Smooth muscle cell (in vitro differentiated cells): ENCODE data around the gene SMYD1. TPM values are rescaled to one million over a fixed set of nuclear protein-coding genes. Genes with fewer than 3 reads are reported as not detected.
"Not testable (repeated sequence)": the region's sequence is repeated elsewhere in the genome, so short reads cannot be mapped to it uniquely, and the experiment has no call there.

Source experiments
- DNase-seq: peaks from one replicate; lab custom pipeline; 2025; ENCODE audit not compliant: unreplicated experiment; lab: John Stamatoyannopoulos, UW
- H2AFZ ChIP-seq: fragments of 200-600 bp; sonication (generic); 2 replicates; pipeline ENCODE4 v1.6.0; 2016; ENCODE audit warnings: antibody characterized with exemption, low read depth, mild to moderate bottlenecking
- H3F3A ChIP-seq: fragments of 200-600 bp; sonication (generic); 2 replicates; pipeline ENCODE4 v1.6.0; 2017; ENCODE audit warnings: antibody characterized with exemption, low read depth
- H3K27ac ChIP-seq: fragments of 200-600 bp; sonication (generic); 2 replicates; pipeline ENCODE4 v1.5.1; 2016; ENCODE audit warnings: low read depth, mild to moderate bottlenecking
- H3K27me3 ChIP-seq: fragments of 200-600 bp; sonication (generic); 2 replicates; pipeline ENCODE4 v1.6.1; 2016; ENCODE audit warnings: low read depth, mild to moderate bottlenecking
- H3K36me3 ChIP-seq: fragments of 200-600 bp; sonication (generic); 2 replicates; pipeline ENCODE4 v1.5.1; 2016; ENCODE audit warnings: low read depth
- H3K4me1 ChIP-seq: fragments of 200-600 bp; sonication (generic); 2 replicates; pipeline ENCODE4 v1.5.1; 2016; ENCODE audit warnings: low read depth
- H3K4me2 ChIP-seq: fragments of 200-600 bp; sonication (generic); 2 replicates; pipeline ENCODE4 v1.6.0; 2016; ENCODE audit warnings: mild to moderate bottlenecking
- H3K4me3 ChIP-seq: fragments of 200-600 bp; sonication (generic); 2 replicates; pipeline ENCODE4 v1.5.1; 2016; ENCODE audit warnings: mild to moderate bottlenecking
- H3K79me2 ChIP-seq: fragments of 200-600 bp; sonication (generic); 2 replicates; pipeline ENCODE4 v1.6.0; 2016; ENCODE audit warnings: low read depth, mild to moderate bottlenecking
- H3K9ac ChIP-seq: fragments of 200-600 bp; sonication (generic); 2 replicates; pipeline ENCODE4 v1.6.0; 2016; ENCODE audit warnings: low read depth
- H3K9me3 ChIP-seq: fragments of 200-600 bp; sonication (generic); replicated peaks from 2 replicates; pipeline ENCODE4 v1.5.1; 2016; ENCODE audit warnings: low read depth
- H4K20me1 ChIP-seq: fragments of 200-600 bp; sonication (generic); 2 replicates; pipeline ENCODE4 v1.6.0; 2016; ENCODE audit warnings: low read depth
- CTCF ChIP-seq: fragments of 200-600 bp; sonication (generic); IDR thresholded peaks from 2 replicates; pipeline ENCODE4 v1.5.1; 2017; ENCODE audit warnings: borderline replicate concordance, mild to moderate bottlenecking, antibody characterized with exemption; ENCODE audit not compliant: insufficient read depth, poor library complexity, severe bottlenecking
- WGBS: methylation state at CpG from one replicate; pipeline ENCODE4 v1.1.7; 2016; ENCODE audit warnings: low lambda C conversion rate; 5-methylcytosine and 5-hydroxymethylcytosine counted together
- polyA plus RNA-seq: library from polyadenylated mRNA; unstranded; fragments of >200 nt; fragmentation: Nextera tagmentation; extraction: Ambion mirVana; gene quantifications from 2 replicates; pipeline ENCODE4 v1.2.1, GENCODE V29; 2016
- total RNA-seq: library from RNA; depleted of rRNA; stranded (reverse); fragments of >200 nt; gene quantifications from 2 replicates; pipeline ENCODE4 v1.2.3, GENCODE V29; 2014

SMYD1 gene
- total RNA-seq (not detected in 2 replicates), polyA plus RNA-seq (0.06 TPM in 1 of 2 replicates, not detected in the other)

DNA sequence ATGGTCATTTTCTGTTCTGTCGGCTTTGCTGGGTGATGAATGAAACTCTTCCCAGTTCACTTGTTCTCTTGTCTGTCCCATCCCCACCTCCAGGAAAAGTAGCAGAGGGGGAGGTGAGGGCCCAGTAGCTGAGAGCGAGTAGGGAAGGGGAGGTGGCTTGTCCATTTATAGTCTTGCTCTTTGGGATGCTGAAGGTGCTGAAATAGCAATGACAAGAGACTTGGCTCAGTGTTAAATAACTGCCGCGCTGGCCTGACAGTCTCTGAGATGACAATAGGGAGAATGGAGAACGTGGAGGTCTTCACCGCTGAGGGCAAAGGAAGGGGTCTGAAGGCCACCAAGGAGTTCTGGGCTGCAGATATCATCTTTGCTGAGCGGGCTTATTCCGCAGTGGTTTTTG lies at the start of gene SMYD1:
TSS of gene SMYD1 (plus strand) at position 228 of the 400 bp plus-strand sequence. CDS start at position 268, 40 bp downstream.
- H3K36me3 ChIP-seq: no peaks in the 10 kb centered on the region
- H3K9me3 ChIP-seq: no peaks in the 10 kb centered on the region
- no peaks in the 10 kb centered on the region for H3K4me1 ChIP-seq
- no peak within 1 kb of the TSS for H3K9ac ChIP-seq
- H3K27ac ChIP-seq: no peak within 1 kb of the TSS
- no peaks in the 10 kb centered on the region for H4K20me1 ChIP-seq
- no peaks in the 10 kb centered on the region for H3K79me2 ChIP-seq
- H3K4me3 ChIP-seq: no peak within 1 kb of the TSS
- no peak within 1 kb of the TSS for H3K4me2 ChIP-seq
- no peak within 1 kb of the TSS for H2AFZ ChIP-seq
- no peak for DNase-seq
- WGBS: 88% methylated on average over 8 of the region's 8 CpGs
- H3F3A ChIP-seq: no peaks in the 10 kb centered on the region
- no peaks in the 10 kb centered on the region for H3K27me3 ChIP-seq
- no peak for TF ChIP-seq CTCF

- H3K79me2 ChIP-seq, H4K20me1 ChIP-seq, H3K4me3 ChIP-seq, H3K4me2 ChIP-seq, H3K9me3 ChIP-seq, H3K27me3 ChIP-seq, H2AFZ ChIP-seq, DNase-seq, H3K9ac ChIP-seq, H3F3A ChIP-seq, H3K27ac ChIP-seq, H3K4me1 ChIP-seq, H3K36me3 ChIP-seq: not testable (repeated sequence)
- 79% methylated on average over 11 of the region's 11 CpGs for WGBS
Observed at GRCh38 chr2:88018077-88018805, 49.4 kb upstream of the SMYD1 start.

DNA sequence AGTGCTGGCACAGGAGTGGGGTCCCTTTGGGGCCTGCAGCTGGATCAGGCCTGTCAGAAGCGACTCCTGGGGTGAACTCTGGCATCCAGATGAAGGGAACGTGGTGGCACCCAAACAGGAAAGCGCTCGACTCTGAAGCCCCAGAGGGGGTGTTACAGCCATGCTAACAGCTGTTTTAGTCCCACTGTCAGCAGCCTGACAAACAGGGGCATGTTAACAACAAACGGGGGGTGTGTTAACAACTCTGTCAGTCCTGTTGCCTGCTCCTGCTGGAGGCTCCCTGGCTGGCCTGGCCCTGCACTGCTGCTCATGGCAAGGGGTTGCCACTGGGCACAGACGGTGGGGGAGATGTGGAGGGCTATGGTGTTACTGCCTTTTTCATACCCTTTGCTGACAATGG lies 48.7 kb upstream of the SMYD1 start:
- peaks cover 4% of the 10 kb centered on the region for H3F3A ChIP-seq
- TF ChIP-seq CTCF: no peak
- no peak overlapping the region for H3K9ac ChIP-seq
- H3K4me2 ChIP-seq: no peak overlapping the region
- no peaks in the 10 kb centered on the region for H3K27me3 ChIP-seq
- H3K4me1 ChIP-seq: peaks cover 6% of the 10 kb centered on the region
- no peak overlapping the region for H2AFZ ChIP-seq
- H3K27ac ChIP-seq: no peak overlapping the region
- H3K36me3 ChIP-seq: no peaks in the 10 kb centered on the region
- 76% methylated on average over 6 of the region's 6 CpGs for WGBS
- no peak for DNase-seq
- H3K4me3 ChIP-seq: no peak overlapping the region
- no peaks in the 10 kb centered on the region for H3K79me2 ChIP-seq
- H3K9me3 ChIP-seq: no peaks in the 10 kb centered on the region
- H4K20me1 ChIP-seq: no peaks in the 10 kb centered on the region

GRCh38 chr2:88019985-88020384 lies 47.6 kb upstream of the SMYD1 start:
- H3K9ac ChIP-seq: no peak overlapping the region
- H3K36me3 ChIP-seq: no peaks in the 10 kb centered on the region
- no peak overlapping the region for H3K27ac ChIP-seq
- DNase-seq: no peak
- 90% methylated on average over 3 of the region's 3 CpGs for WGBS
- H3K4me2 ChIP-seq: no peak overlapping the region
- no peak for TF ChIP-seq CTCF
- no peaks in the 10 kb centered on the region for H3F3A ChIP-seq
- no peaks in the 10 kb centered on the region for H4K20me1 ChIP-seq
- no peaks in the 10 kb centered on the region for H3K9me3 ChIP-seq
- peaks cover 6% of the 10 kb centered on the region for H3K4me1 ChIP-seq
- no peaks in the 10 kb centered on the region for H3K27me3 ChIP-seq
- no peak overlapping the region for H2AFZ ChIP-seq
- H3K4me3 ChIP-seq: no peak overlapping the region
- no peaks in the 10 kb centered on the region for H3K79me2 ChIP-seq
